HepG2 (cell line): ENCODE measurements around the gene KLHL33. TPM values are rescaled to one million over a fixed set of nuclear protein-coding genes. Genes with fewer than 3 reads are reported as not detected.
A peak's percentile ranks its signal among the peaks of the same experiment; 100 is the strongest.

Source experiments
- BCL6 ChIP-seq: IDR thresholded peaks from 2 replicates; pipeline ENCODE4 v1.6.1; 2016; ENCODE audit warnings: missing genetic modification reagents, missing compliant biosample characterization
- CSRNP1 ChIP-seq: sonication (generic); formaldehyde crosslinking; IDR thresholded peaks from 2 replicates; pipeline ENCODE4 v1.8.1; 2023; ENCODE audit warnings: mild to moderate bottlenecking, missing genetic modification reagents
- IRF2 ChIP-seq: IDR thresholded peaks from 2 replicates; pipeline ENCODE4 v1.6.1; 2018; ENCODE audit warnings: missing genetic modification reagents, missing compliant biosample characterization
- SETDB1 ChIP-seq: sonication (generic); formaldehyde crosslinking; IDR thresholded peaks from 2 replicates; pipeline ENCODE4 v1.5.1; 2020; ENCODE audit warnings: missing genetic modification reagents, mild to moderate bottlenecking, borderline replicate concordance
- SOX6 ChIP-seq, 2 experiments: fragments of 450-650 bp in 1 of 2; sonication (generic) in 1 of 2; formaldehyde crosslinking in 1 of 2; IDR thresholded peaks; 2 replicates each; pipeline versions ENCODE4 v1.4.0 to v1.6.1; 2017 to 2020; ENCODE audit warnings: antibody characterized with exemption in 1 of 2, mild to moderate bottlenecking in 1 of 2, missing genetic modification reagents in 1 of 2
- SSRP1 ChIP-seq: IDR thresholded peaks from 2 replicates; pipeline ENCODE4 v1.6.1; 2016; ENCODE audit warnings: control low read depth
- ZBTB7A ChIP-seq: sonication (generic); formaldehyde crosslinking; IDR thresholded peaks from 2 replicates; pipeline ENCODE4 v1.8.0; 2022; ENCODE audit warnings: mild to moderate bottlenecking, missing genetic modification reagents
- ZNF407 ChIP-seq: sonication (generic); formaldehyde crosslinking; IDR thresholded peaks from one replicate; pipeline ENCODE4 v1.5.1; 2020; ENCODE audit warnings: mild to moderate bottlenecking, missing genetic modification reagents; ENCODE audit errors: not compliant biosample characterization
- ZNF441 ChIP-seq: sonication (generic); formaldehyde crosslinking; IDR thresholded peaks from 2 replicates; pipeline ENCODE4 v1.7.0; 2021; ENCODE audit warnings: missing genetic modification reagents, borderline replicate concordance
- ZNF562 ChIP-seq: sonication (generic); formaldehyde crosslinking; IDR thresholded peaks from 2 replicates; pipeline ENCODE4 v1.8.0; 2022; ENCODE audit warnings: missing genetic modification reagents, borderline replicate concordance
- ZNF646 ChIP-seq: sonication (generic); formaldehyde crosslinking; IDR thresholded peaks from 2 replicates; pipeline ENCODE4 v1.9.0; 2021; ENCODE audit warnings: mild to moderate bottlenecking, missing genetic modification reagents
- polyA plus RNA-seq, 8 experiments: library from polyadenylated mRNA; depleted of rRNA in 3 of 8; stranded (reverse) in 7 of 8; unstranded in 1 of 8; fragments of >200 nt; fragmentation: Illumina TruSeq in 4 of 8; extraction: Trizol in 4 of 8; gene quantifications; 2 replicates each; pipeline versions ENCODE4 v1.2.1 to v1.2.3, GENCODE V29; 2011 to 2016; ENCODE audit warnings: low read depth in 4 of 8, missing spikeins in 1 of 8, mixed read lengths in 1 of 8; ENCODE audit not compliant: insufficient read depth in 1 of 8
- total RNA-seq, 5 experiments: library from RNA; depleted of rRNA; stranded (reverse); fragments of >200 nt; fragmentation: Illumina TruSeq; extraction: Trizol; gene quantifications; 2 replicates each; pipeline ENCODE4 v1.2.3, GENCODE V29; 2016; ENCODE audit warnings: low read depth in 1 of 5

KLHL33 gene
- total and polyA plus RNA-seq, 2 of the 13 experiments (the other 11 are each of a cell fraction or from before 2014, with no cell fraction given) = not detected

GRCh38 chr14:20429801-20430669, 5.9 kb downstream of the KLHL33 start (continued):
- no peak for TF ChIP-seq ZNF407 (CRISPR knock-in tag)
- TF ChIP-seq BCL6 (CRISPR knock-in tag) = peak; percentile 70
- no peak for TF ChIP-seq CSRNP1
- TF ChIP-seq ZBTB7A (CRISPR knock-in tag) = no peak
- no peak for TF ChIP-seq SETDB1 (CRISPR knock-in tag)
- TF ChIP-seq SOX6 (IDR thresholded peaks at IDR 0.05) = no peak
- peak; percentile 69 for TF ChIP-seq SOX6 (CRISPR knock-in tag; IDR thresholded peaks at IDR 0.05)
- TF ChIP-seq ZNF646 (CRISPR knock-in tag) = no peak
- TF ChIP-seq ZNF562 = no peak
- TF ChIP-seq SSRP1 (CRISPR knock-in tag) = no peak
- 0 out of 2 replicates have a peak, but pooled peaks have one; percentile 41 for TF ChIP-seq IRF2 (CRISPR knock-in tag)
- peak; percentile 42; the same call in 1 of the 2 replicates for TF ChIP-seq ZNF441 (CRISPR knock-in tag)
